Peyer's patch (tissue), 4 donors: ENCODE data around the gene NFE2L2.

Experiments
- CTCF ChIP-seq, 6 experiments: fragments of 450-650 bp in 4 of 6; fragments of 200-600 bp in 2 of 6; sonication (generic) in 1 of 6; IDR thresholded peaks; one replicate each; pipeline ENCODE4 v1.5.1; 2017 to 2019; ENCODE audit warnings: antibody characterized with exemption in 6 of 6, mild to moderate bottlenecking in 3 of 6, moderate library complexity in 1 of 6
- POLR2A ChIP-seq, 2 donors: fragments of 450-650 bp; IDR thresholded peaks; one replicate each; pipeline ENCODE4 v1.5.1; 2017; ENCODE audit warnings: antibody characterized with exemption in 2 of 2, mild to moderate bottlenecking in 2 of 2, moderate library complexity in 2 of 2

GRCh38 chr2:177187631-177188312 lies 76.8 kb downstream of the NFE2L2 start:
- TF ChIP-seq CTCF (IDR thresholded peaks at IDR 0.05), result no peak
- TF ChIP-seq POLR2A (IDR thresholded peaks at IDR 0.05), result no peak
